CD4-positive, alpha-beta T cell (primary cell): Measurements from ENCODE around the gene PPP3CB. TPM values are rescaled to one million over a fixed set of nuclear protein-coding genes. Genes with fewer than 3 reads are reported as not detected.
"Not testable (repeated sequence)": the region's sequence is repeated elsewhere in the genome, so short reads cannot be mapped to it uniquely, and the experiment has no call there.

Experiments
- ATAC-seq: fragments of 200-7000 bp; cut with Tn5 transposase; one replicate; pipeline ENCODE4 v1.10.0; 2022; ENCODE audit warnings: mild to moderate bottlenecking; ENCODE audit not compliant: poor library complexity
- CTCF ChIA-PET: fragments of 350-600 bp; sonication (Branson Sonifier 250); formaldehyde crosslinking; loops from one replicate; lab custom pipeline; 2021; ENCODE audit warnings: antibody characterized with exemption, inconsistent platforms; lab: Charles Lee
- POLR2A ChIA-PET: fragments of 350-600 bp; sonication (Branson Sonifier 250); formaldehyde crosslinking; loops from one replicate; lab custom pipeline; 2021; ENCODE audit warnings: antibody characterized with exemption, inconsistent platforms; lab: Charles Lee
- DNase-seq, 14 experiments: peaks; one replicate each; pipeline ENCODE4 v3.0.0-alpha.2; 2013 to 2020; ENCODE audit warnings: mixed read lengths in 2 of 14
- H3K27ac ChIP-seq, 2 donors: one replicate each; pipeline versions ENCODE4 v1.5.1 to v1.7.0; 2013; ENCODE audit warnings: low read length in 2 of 2, low read depth in 1 of 2, mild to moderate bottlenecking in 1 of 2
- H3K27me3 ChIP-seq, 2 experiments: 1 replicate in 1 of 2; 2 replicates in 1 of 2; pipeline versions ENCODE4 v1.6.1 to v1.7.0; 2013; ENCODE audit warnings: low read length in 2 of 2, control low read depth in 1 of 2, mild to moderate bottlenecking in 1 of 2, moderate library complexity in 1 of 2; ENCODE audit not compliant: insufficient read depth in 2 of 2, control insufficient read depth in 1 of 2
- H3K36me3 ChIP-seq: one replicate; pipeline ENCODE4 v1.6.1; 2013; ENCODE audit warnings: low read length, control low read depth; ENCODE audit not compliant: insufficient read depth
- H3K4me1 ChIP-seq: one replicate; pipeline ENCODE4 v1.6.1; 2013; ENCODE audit warnings: low read length, control low read depth; ENCODE audit not compliant: insufficient read depth
- H3K4me3 ChIP-seq: one replicate; pipeline ENCODE4 v1.5.1; 2013; ENCODE audit warnings: mild to moderate bottlenecking, low read length, moderate library complexity
- H3K9me3 ChIP-seq, 2 experiments: 1 replicate in 1 of 2; 2 replicates in 1 of 2; pipeline versions ENCODE4 v1.6.1 to v1.7.0; 2013; ENCODE audit warnings: low read length in 2 of 2, mild to moderate bottlenecking in 2 of 2, control low read depth in 1 of 2, moderate library complexity in 1 of 2; ENCODE audit not compliant: control insufficient read depth in 1 of 2, insufficient read depth in 1 of 2
- H3K27ac Mint-ChIP-seq: one replicate; pipeline ENCODE4 v1.8.0; 2020; ENCODE audit warnings: mixed read lengths
- H3K27me3 Mint-ChIP-seq: one replicate; pipeline ENCODE4 v1.8.0; 2021; ENCODE audit warnings: mixed read lengths
- H3K36me3 Mint-ChIP-seq: one replicate; pipeline ENCODE4 v1.8.0; 2021; ENCODE audit warnings: low read depth, mixed read lengths
- H3K4me1 Mint-ChIP-seq: one replicate; pipeline ENCODE4 v1.8.0; 2021; ENCODE audit warnings: low read depth, mixed read lengths
- H3K4me3 Mint-ChIP-seq: one replicate; pipeline ENCODE4 v1.8.0; 2020; ENCODE audit warnings: mild to moderate bottlenecking, mixed read lengths
- H3K9me3 Mint-ChIP-seq: one replicate; pipeline ENCODE4 v1.8.0; 2020; ENCODE audit warnings: mixed read lengths
- CTCF ChIP-seq: fragments of 200-600 bp; IDR thresholded peaks from one replicate; pipeline ENCODE4 v1.8.0; 2022; ENCODE audit warnings: antibody characterized with exemption, mild to moderate bottlenecking
- intact Hi-C, 2 experiments: fragments of 100-400 bp; cut with DNase I in 1 of 2; cut with micrococcal nuclease in 1 of 2; formaldehyde crosslinking; loops; one replicate each; pipeline versions ENCODE4 v1.15.1 to v1.9.0; 2023 to 2025; cut with DNase I, micrococcal nuclease
- total RNA-seq, 174 experiments: library from RNA in 2 of 174; stranded (reverse) in 2 of 174; gene quantifications; one replicate each; pipeline ENCODE4 v1.2.3 and lab custom pipeline; 2021 to 2026

Gene PPP3CB
- total RNA-seq, 2 experiments from 2014 or later = 20.2 to 20.3 TPM

GRCh38 chr10:73399063-73399462 is 96.8 kb downstream of the PPP3CB start:
- CTCF ChIA-PET = interaction anchor here (1.1 kb wide), 1 partner anchor 135 kb away, joined by 3 read pairs; no protein-coding TSS in a partner anchor
- TF ChIP-seq CTCF = no peak

GRCh38 chr10:73398024-73398423 is 97.8 kb downstream of the PPP3CB start:
- intact Hi-C loops = no loop called here
- Histone ChIP-seq H3K27me3 (no peaks in the 10 kb centered on the region), H3K27ac (no peak overlapping the region), H3K4me3 (no peak overlapping the region), H3K4me1 (no peaks in the 10 kb centered on the region), H3K36me3 (peaks cover 47% of the 10 kb centered on the region), H3K9me3 (no peaks in the 10 kb centered on the region)
- Mint-ChIP-seq H3K4me3 (no peak overlapping the region), H3K4me1 (no peaks in the 10 kb centered on the region), H3K27me3 (no peaks in the 10 kb centered on the region), H3K27ac (no peak overlapping the region), H3K36me3 (peaks cover 76% of the 10 kb centered on the region), H3K9me3 (no peaks in the 10 kb centered on the region)
- DNase-seq (no peak), ATAC-seq (no peak)
- no peak for TF ChIP-seq CTCF
- ChIA-PET CTCF (interaction anchor here (0.9 kb wide), 1 partner anchor 9 kb away, joined by 3 read pairs; no protein-coding TSS in a partner anchor), POLR2A (no interaction called here)

More at GRCh38 chr10:73399063-73399462, 96.8 kb downstream of the PPP3CB start:
- H3K36me3 ChIP-seq = peaks cover 47% of the 10 kb centered on the region
- peaks cover 7% of the 10 kb centered on the region for H3K4me1 Mint-ChIP-seq
- H3K27ac ChIP-seq = no peak overlapping the region
- no peaks in the 10 kb centered on the region for H3K27me3 Mint-ChIP-seq
- no peak overlapping the region for H3K27ac Mint-ChIP-seq
- POLR2A ChIA-PET = no interaction called here
- H3K36me3 Mint-ChIP-seq = peaks cover 67% of the 10 kb centered on the region
- H3K4me3 ChIP-seq = no peak overlapping the region
- H3K9me3 ChIP-seq = no peaks in the 10 kb centered on the region
- intact Hi-C loops = no loop called here
- H3K4me3 Mint-ChIP-seq = no peak overlapping the region
- H3K4me1 ChIP-seq = no peaks in the 10 kb centered on the region
- DNase-seq (no peak), ATAC-seq (no peak)
- no peaks in the 10 kb centered on the region for H3K9me3 Mint-ChIP-seq
- no peaks in the 10 kb centered on the region for H3K27me3 ChIP-seq

GRCh38 chr10:73394325-73394724 is 101.5 kb downstream of the PPP3CB start:
- H3K27me3 ChIP-seq, intact Hi-C loops, H3K27ac ChIP-seq, H3K27me3 Mint-ChIP-seq, ATAC-seq, H3K9me3 Mint-ChIP-seq, H3K27ac Mint-ChIP-seq, H3K4me3 ChIP-seq, H3K4me1 ChIP-seq, CTCF ChIA-PET, DNase-seq, H3K4me1 Mint-ChIP-seq, H3K9me3 ChIP-seq, POLR2A ChIA-PET, H3K4me3 Mint-ChIP-seq: not testable (repeated sequence)
- H3K36me3 Mint-ChIP-seq = peaks cover 99% of the 10 kb centered on the region
- peaks cover 62% of the 10 kb centered on the region for H3K36me3 ChIP-seq

- no peak overlapping the region for H3K4me3 ChIP-seq
- H3K4me3 Mint-ChIP-seq = no peak overlapping the region
These were observed 107.6 kb downstream of the PPP3CB start for GRCh38 chr10:73388228-73388627.

More at GRCh38 chr10:73388228-73388627, 107.6 kb downstream of the PPP3CB start:
- no peaks in the 10 kb centered on the region for H3K4me1 Mint-ChIP-seq
- intact Hi-C loops = no loop called here
- H3K27ac Mint-ChIP-seq = no peak overlapping the region
- H3K27me3 Mint-ChIP-seq = no peaks in the 10 kb centered on the region
- Histone ChIP-seq H3K36me3 (peaks cover 74% of the 10 kb centered on the region), H3K27me3 (no peaks in the 10 kb centered on the region), H3K9me3 (no peaks in the 10 kb centered on the region), H3K4me1 (no peaks in the 10 kb centered on the region), H3K27ac (no peak overlapping the region)
- ATAC-seq (no peak), DNase-seq (no peak)
- H3K9me3 Mint-ChIP-seq = no peaks in the 10 kb centered on the region
- ChIA-PET POLR2A (no interaction called here), CTCF (no interaction called here)
- H3K36me3 Mint-ChIP-seq = peaks cover 98% of the 10 kb centered on the region
- no peak for TF ChIP-seq CTCF
